Astrocyte of the cerebellum (primary cell): ENCODE results near the gene MYL5.

ENCODE experiments used
- DNase-seq: peaks from one replicate; pipeline ENCODE4 v3.0.0-alpha.2; 2011; ENCODE audit warnings: low read depth
- H3K4me3 ChIP-seq: 2 replicates; pipeline ENCODE4 v1.5.1; 2011; ENCODE audit warnings: mild to moderate bottlenecking, low read depth, low read length, moderate library complexity
- in situ Hi-C: cut with HindIII; loops from 2 replicates; pipeline ENCODE4 v1.10.0; 2017; ENCODE audit warnings: low sequenced_read_pairs
- TF ChIP-seq, protein P1 (sequence below): IDR thresholded peaks from 2 replicates; pipeline ENCODE4 v1.5.1; 2012; ENCODE audit warnings: low read length, low read depth, moderate library complexity, mild to moderate bottlenecking; ENCODE audit errors: missing control alignments

The MYL5 gene

DNA sequence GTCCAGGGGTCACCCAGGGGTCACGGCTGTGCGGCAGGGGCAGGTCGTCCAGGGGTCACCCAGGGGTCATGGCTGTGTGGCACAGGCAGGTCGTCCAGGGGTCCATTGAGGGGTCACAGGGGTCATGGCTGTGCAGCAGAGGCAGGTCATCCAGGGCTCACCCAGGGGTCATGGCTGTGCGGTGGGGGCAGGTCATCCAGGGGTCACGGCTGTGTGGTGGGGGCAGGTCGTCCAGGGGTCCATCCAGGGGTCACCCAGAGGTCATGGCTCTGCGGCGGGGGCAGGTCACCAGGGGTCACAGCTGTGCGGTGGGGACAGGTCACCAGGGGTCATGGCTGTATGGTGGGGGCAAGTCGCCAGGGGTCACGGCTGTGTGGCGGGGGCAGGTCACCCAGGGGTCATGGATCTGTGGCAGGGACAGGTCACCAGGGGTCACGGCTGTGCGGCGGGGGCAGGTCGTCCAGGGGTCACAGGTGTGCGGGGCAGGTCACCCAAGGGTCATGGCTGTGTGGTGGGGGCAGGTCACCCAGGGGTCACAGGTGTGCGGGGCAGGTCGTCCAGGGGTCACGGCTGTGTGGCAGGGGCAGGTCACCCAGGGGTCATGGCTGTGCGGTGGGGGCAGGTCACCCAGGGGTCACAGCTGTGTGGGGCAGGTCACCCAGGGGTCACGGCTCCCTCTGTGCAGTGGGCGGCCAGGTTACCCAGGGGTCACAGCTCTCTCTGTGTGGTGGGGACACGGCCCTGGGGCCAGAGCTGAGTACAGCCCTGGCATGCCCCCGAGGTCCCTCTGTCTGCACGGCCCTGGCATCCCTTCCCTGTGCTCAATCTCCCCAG is 16.3 kb upstream of the MYL5 start:
- in situ Hi-C loops = no loop called here
- TF ChIP-seq, protein P1, sequence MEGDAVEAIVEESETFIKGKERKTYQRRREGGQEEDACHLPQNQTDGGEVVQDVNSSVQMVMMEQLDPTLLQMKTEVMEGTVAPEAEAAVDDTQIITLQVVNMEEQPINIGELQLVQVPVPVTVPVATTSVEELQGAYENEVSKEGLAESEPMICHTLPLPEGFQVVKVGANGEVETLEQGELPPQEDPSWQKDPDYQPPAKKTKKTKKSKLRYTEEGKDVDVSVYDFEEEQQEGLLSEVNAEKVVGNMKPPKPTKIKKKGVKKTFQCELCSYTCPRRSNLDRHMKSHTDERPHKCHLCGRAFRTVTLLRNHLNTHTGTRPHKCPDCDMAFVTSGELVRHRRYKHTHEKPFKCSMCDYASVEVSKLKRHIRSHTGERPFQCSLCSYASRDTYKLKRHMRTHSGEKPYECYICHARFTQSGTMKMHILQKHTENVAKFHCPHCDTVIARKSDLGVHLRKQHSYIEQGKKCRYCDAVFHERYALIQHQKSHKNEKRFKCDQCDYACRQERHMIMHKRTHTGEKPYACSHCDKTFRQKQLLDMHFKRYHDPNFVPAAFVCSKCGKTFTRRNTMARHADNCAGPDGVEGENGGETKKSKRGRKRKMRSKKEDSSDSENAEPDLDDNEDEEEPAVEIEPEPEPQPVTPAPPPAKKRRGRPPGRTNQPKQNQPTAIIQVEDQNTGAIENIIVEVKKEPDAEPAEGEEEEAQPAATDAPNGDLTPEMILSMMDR = no peak
- no peak overlapping the region for H3K4me3 ChIP-seq
- no peak for DNase-seq

DNA sequence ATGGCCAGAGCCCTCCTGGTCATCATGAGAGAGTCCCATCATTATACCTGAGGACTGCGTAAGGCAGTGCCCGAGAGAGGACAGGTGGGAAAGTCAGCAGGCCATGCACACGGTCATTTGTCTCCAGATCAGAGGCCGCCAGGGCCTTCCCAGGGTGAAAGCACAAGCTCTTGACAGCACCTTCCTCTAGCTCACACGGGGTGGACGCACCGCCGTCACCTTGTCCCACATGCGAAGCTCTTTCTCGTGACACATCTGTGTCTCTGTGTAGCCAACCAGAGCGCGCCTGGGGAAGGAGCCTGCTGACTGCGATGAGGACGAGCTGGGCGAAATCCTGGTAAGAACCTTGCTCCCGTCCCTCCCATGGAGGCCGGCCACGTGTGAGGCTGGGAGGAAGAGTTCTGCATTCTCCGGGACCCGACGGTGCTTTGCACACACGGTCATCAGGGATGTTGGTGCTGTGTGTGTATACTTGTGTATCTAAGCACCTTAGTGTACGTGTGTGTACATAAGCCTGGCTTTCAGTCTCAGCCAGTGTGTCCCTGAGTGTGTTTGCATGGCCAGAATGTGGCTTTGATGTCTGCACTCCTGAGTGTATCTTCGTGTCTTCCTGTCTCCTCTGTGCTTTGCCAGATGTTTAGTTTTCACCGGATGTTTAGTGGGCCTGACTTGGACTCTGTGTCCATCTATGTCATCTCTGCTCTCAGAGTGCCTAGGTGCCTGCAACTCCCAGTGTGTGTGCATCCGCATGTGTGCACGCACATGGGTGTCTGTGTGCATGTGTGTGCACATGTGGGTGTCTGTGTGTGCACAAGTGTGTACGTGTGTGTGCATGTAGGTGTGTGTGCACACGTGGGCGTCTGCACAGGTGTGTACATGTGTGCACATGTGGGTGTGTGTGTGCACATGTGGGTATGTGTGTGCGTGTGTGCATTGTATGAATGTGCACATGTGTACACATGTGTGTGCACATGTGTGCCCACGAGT is 15.4 kb upstream of the MYL5 start:
- in situ Hi-C loops = no loop called here

DNA sequence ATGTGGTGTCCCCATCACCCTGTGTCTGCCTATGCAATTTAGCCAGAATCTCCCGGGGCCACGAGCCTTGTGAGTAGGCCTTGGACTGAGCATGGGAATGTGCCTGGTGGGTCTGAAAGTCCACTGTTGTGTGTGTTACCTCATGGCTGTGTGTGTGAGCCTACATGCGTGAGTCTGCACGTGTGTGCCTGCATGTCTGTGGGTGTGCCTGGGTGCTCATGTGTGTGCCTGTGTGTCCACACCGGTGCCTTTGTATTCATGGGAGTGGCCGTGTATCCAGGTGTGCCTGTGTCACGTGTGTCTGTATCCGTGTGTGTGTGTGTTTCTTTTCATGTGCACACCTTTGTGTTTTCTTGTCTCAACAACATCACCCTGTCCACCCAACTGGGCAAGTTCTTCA is 14.5 kb upstream of the MYL5 start:
- no peak overlapping the region for H3K4me3 ChIP-seq
- TF ChIP-seq, protein P1 = no peak
- in situ Hi-C loops = no loop called here
- no peak for DNase-seq

More for the DNA sequence above, 15.4 kb upstream of the MYL5 start:
- no peak overlapping the region for H3K4me3 ChIP-seq
- no peak for DNase-seq
- TF ChIP-seq, protein P1 = no peak

DNA sequence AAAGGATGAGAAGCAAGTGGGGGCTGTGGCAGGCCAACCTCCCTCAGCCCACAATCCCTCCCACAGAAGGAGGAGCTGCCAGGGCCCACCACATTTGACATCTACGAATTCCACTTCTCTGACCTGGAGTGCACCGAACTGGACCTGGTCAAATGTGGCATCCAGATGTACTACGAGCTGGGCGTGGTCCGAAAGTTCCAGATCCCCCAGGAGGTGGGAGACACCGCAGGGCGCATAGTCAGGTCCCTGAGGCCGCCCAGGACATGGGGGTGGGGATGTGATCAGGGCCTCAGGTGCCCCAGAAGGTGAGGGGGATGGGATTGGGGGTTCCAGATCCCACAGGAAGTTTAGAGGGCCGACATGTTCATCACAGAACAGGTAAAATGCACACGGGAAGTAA is 13.9 kb upstream of the MYL5 start:
- TF ChIP-seq, protein P1 = no peak
- in situ Hi-C loops = no loop called here
- no peak for DNase-seq
- H3K4me3 ChIP-seq = no peak overlapping the region

DNA sequence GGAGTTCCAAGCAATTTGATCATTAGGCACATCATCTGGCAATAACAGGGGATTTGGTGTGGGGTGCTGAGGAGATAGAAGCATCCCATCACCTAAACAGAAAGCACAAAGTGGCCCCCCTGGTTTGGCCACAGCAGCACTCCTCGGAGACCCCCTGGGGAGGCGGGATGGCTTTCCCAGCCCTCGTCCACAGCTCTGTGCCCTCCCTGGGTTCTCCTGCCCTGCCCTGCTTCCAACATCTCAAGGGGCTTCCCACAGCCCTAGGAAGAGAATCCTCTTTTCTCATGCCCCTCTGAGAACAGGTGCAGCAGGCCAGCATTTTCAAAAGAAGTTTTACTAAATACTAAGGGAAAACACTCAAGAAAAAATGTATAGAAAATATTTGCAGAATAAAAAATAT is 13.1 kb upstream of the MYL5 start:
- H3K4me3 ChIP-seq = no peak overlapping the region
- DNase-seq = no peak
- in situ Hi-C loops = no loop called here
- TF ChIP-seq, protein P1 = no peak
